HCT116 (cell line): ENCODE data around the gene CCDC17. TPM values are rescaled to one million over a fixed set of nuclear protein-coding genes. Genes with fewer than 3 reads are reported as not detected.

Experiments
- ATAC-seq: fragments of 200-7000 bp; cut with Tn5 transposase; 2 replicates; pipeline ENCODE4 v1.9.1; 2020; ENCODE audit warnings: mild to moderate bottlenecking, moderate library complexity
- BruUV-seq: library from RNA; stranded (reverse); fragments of 400-500 nt; replicated peaks from 2 replicates; lab custom pipeline; 2021; lab: Mats Ljungman, UMichigan
- CTCF ChIA-PET: fragments of 300-600 bp; sonication (Branson Sonifier 250); formaldehyde crosslinking; loops from one replicate; lab custom pipeline; 2021; ENCODE audit warnings: antibody characterized with exemption; lab: Charles Lee
- POLR2A ChIA-PET: fragments of 300-600, 350-600 bp; sonication (Branson Sonifier 250); formaldehyde crosslinking; loops from one replicate; lab custom pipeline; 2021; ENCODE audit warnings: antibody characterized with exemption; lab: Charles Lee
- RAD21 ChIA-PET, 2 experiments: fragments of 300-600 bp; sonication (Branson Sonifier 250); formaldehyde crosslinking; loops; one replicate each; lab custom pipeline; 2023; ENCODE audit warnings: low total read pairs in 2 of 2; ENCODE audit not compliant: uncharacterized antibody in 2 of 2, unreplicated experiment in 2 of 2, low non-redundant PET in 1 of 2; lab: Charles Lee
- DNase-seq: peaks from one replicate; pipeline ENCODE4 v3.0.0-alpha.2; 2010; ENCODE audit warnings: low read depth, low spot score
- H2AFZ ChIP-seq: fragments of 200-600 bp; shearing (Covaris generic), sonication (generic); 2 replicates; pipeline ENCODE4 v1.6.1; 2017; ENCODE audit warnings: low read depth, mixed run types, mixed read lengths, antibody characterized with exemption, low read length; ENCODE audit not compliant: poor library complexity, severe bottlenecking
- H3K27ac ChIP-seq: 2 replicates; pipeline ENCODE4 v1.5.1; 2012; ENCODE audit warnings: low read depth, low read length
- H3K27me3 ChIP-seq: fragments of 200-600 bp; sonication (generic); 2 replicates; pipeline ENCODE4 v1.6.1; 2016; ENCODE audit warnings: mixed run types, low read length, mixed read lengths; ENCODE audit not compliant: insufficient read depth
- H3K36me3 ChIP-seq, 2 experiments: fragments of 200-500 bp in 1 of 2; fragments of 200-600 bp in 1 of 2; sonication (Bioruptor generic) in 1 of 2; sonication (generic) in 1 of 2; 2 replicates each; pipeline versions ENCODE4 v1.5.1 to v1.6.1; 2014 to 2016; ENCODE audit warnings: low read length in 2 of 2, inconsistent platforms in 1 of 2, mixed read lengths in 1 of 2, mixed run types in 1 of 2; ENCODE audit not compliant: insufficient read depth in 2 of 2, control insufficient read depth in 1 of 2
- H3K4me1 ChIP-seq, 2 experiments: fragments of 200-600 bp in 1 of 2; sonication (generic) in 1 of 2; 2 replicates each; pipeline versions ENCODE4 v1.5.1 to v1.6.1; 2012 to 2017; ENCODE audit warnings: low read length in 2 of 2, inconsistent platforms in 1 of 2, mild to moderate bottlenecking in 1 of 2, mixed read lengths in 1 of 2, mixed run types in 1 of 2, moderate library complexity in 1 of 2; ENCODE audit not compliant: insufficient read depth in 2 of 2, control insufficient read depth in 1 of 2
- H3K4me2 ChIP-seq: fragments of 200-600 bp; sonication (generic); 2 replicates; pipeline ENCODE4 v1.6.1; 2017; ENCODE audit warnings: mixed run types, low read length, mixed read lengths
- H3K4me3 ChIP-seq, 2 experiments: fragments of 200-600 bp in 1 of 2; sonication (generic) in 1 of 2; replicated peaks in 1 of 2; 2 replicates each; pipeline ENCODE4 v1.5.1; 2011 to 2016; ENCODE audit warnings: low read length in 2 of 2, control low read depth in 1 of 2, low read depth in 1 of 2, mild to moderate bottlenecking in 1 of 2, mixed read lengths in 1 of 2, mixed run types in 1 of 2
- H3K79me2 ChIP-seq: fragments of 200-600 bp; sonication (generic); 2 replicates; pipeline ENCODE4 v1.6.1; 2017; ENCODE audit warnings: mild to moderate bottlenecking, mixed run types, low read length, moderate library complexity, mixed read lengths; ENCODE audit not compliant: insufficient read depth
- H3K9ac ChIP-seq: fragments of 200-600 bp; sonication (generic); 2 replicates; pipeline ENCODE4 v1.6.1; 2016; ENCODE audit warnings: low read length, mixed read lengths
- H3K9me2 ChIP-seq: fragments of 200-600 bp; sonication (generic), shearing (Covaris generic); 2 replicates; pipeline ENCODE4 v1.6.1; 2017; ENCODE audit warnings: mixed run types, mild to moderate bottlenecking, moderate library complexity; ENCODE audit not compliant: insufficient read depth
- H3K9me3 ChIP-seq, 2 experiments: fragments of 200-500 bp in 1 of 2; fragments of 200-600 bp in 1 of 2; sonication (Bioruptor generic) in 1 of 2; sonication (generic) in 1 of 2; 2 replicates each; pipeline ENCODE4 v1.6.1; 2014 to 2017; ENCODE audit warnings: low read length in 2 of 2, mixed read lengths in 2 of 2, inconsistent platforms in 1 of 2, low read depth in 1 of 2, mild to moderate bottlenecking in 1 of 2, mixed run types in 1 of 2, moderate library complexity in 1 of 2; ENCODE audit not compliant: control insufficient read depth in 1 of 2, insufficient read depth in 1 of 2
- H4K20me1 ChIP-seq: fragments of 200-600 bp; sonication (generic), shearing (Covaris generic); 2 replicates; pipeline ENCODE4 v1.6.1; 2017; ENCODE audit warnings: mixed run types, mild to moderate bottlenecking, moderate library complexity; ENCODE audit not compliant: insufficient read depth
- CBX3 ChIP-seq: IDR thresholded peaks from 2 replicates; pipeline ENCODE4 v1.6.1; 2012; ENCODE audit warnings: low read depth
- EGR1 ChIP-seq: IDR thresholded peaks from 2 replicates; pipeline ENCODE4 v1.6.1; 2012; ENCODE audit warnings: low read depth
- ELF1 ChIP-seq: IDR thresholded peaks from 2 replicates; pipeline ENCODE4 v1.6.1; 2012; ENCODE audit warnings: low read depth, borderline replicate concordance
- FOSL1 ChIP-seq: IDR thresholded peaks from 2 replicates; pipeline ENCODE4 v1.6.1; 2012; ENCODE audit warnings: low read depth
- JUND ChIP-seq: IDR thresholded peaks from 2 replicates; pipeline ENCODE4 v1.6.1; 2012
- POLR2AphosphoS5 ChIP-seq: IDR thresholded peaks from 2 replicates; pipeline ENCODE4 v1.6.1; 2011; ENCODE audit warnings: mild to moderate bottlenecking, low read depth, low read length, moderate library complexity
- RAD21 ChIP-seq: IDR thresholded peaks from 2 replicates; pipeline ENCODE4 v1.6.1; 2012; ENCODE audit warnings: low read depth, mild to moderate bottlenecking
- TCF7L2 ChIP-seq: IDR thresholded peaks from 2 replicates; pipeline ENCODE4 v1.7.0; 2011; ENCODE audit warnings: borderline replicate concordance, inconsistent platforms; ENCODE audit not compliant: insufficient read depth, insufficient read length; ENCODE audit errors: extremely low read depth
- ZFX ChIP-seq: fragments of 450-650 bp; IDR thresholded peaks from 2 replicates; pipeline ENCODE4 v1.6.1; 2017
- ZNF274 ChIP-seq: fragments of 200-500 bp; sonication (Bioruptor generic); IDR thresholded peaks from 2 replicates; pipeline ENCODE4 v1.6.1; 2014; ENCODE audit warnings: mild to moderate bottlenecking, low read depth, low read length, inconsistent platforms
- intact Hi-C: fragments of 100-400 bp; cut with micrococcal nuclease; formaldehyde crosslinking; loops from 2 replicates; pipeline ENCODE4 v1.10.0; 2022
- total RNA-seq: library from RNA; stranded (reverse); gene quantifications from one replicate; pipeline ENCODE4 v1.2.1, GENCODE V29; 2021; ENCODE audit not compliant: unreplicated experiment
- TF ChIP-seq, protein P1 (sequence below), 3 experiments: fragments of 200-600 bp in 1 of 3; sonication (generic) in 1 of 3; IDR thresholded peaks in 2 of 3; conservative IDR thresholded peaks in 1 of 3; 2 replicates each; pipeline ENCODE4 v1.5.1; 2012 to 2017; ENCODE audit warnings: low read depth in 2 of 3, low read length in 2 of 3, antibody characterized with exemption in 1 of 3, borderline replicate concordance in 1 of 3, control low read depth in 1 of 3, mild to moderate bottlenecking in 1 of 3, mixed read lengths in 1 of 3, mixed run types in 1 of 3, moderate library complexity in 1 of 3; ENCODE audit not compliant: insufficient read depth in 1 of 3
- TF ChIP-seq, protein P2 (sequence below): IDR thresholded peaks from 2 replicates; pipeline ENCODE4 v1.6.1; 2011; ENCODE audit warnings: mild to moderate bottlenecking, low read length, moderate library complexity; ENCODE audit not compliant: insufficient replicate concordance; ENCODE audit errors: extremely low read depth
- TF ChIP-seq, protein P3 (sequence below): IDR thresholded peaks from 2 replicates; pipeline ENCODE4 v1.6.1; 2012; ENCODE audit warnings: low read depth

Gene CCDC17
- total RNA-seq, 1 experiment from 2014 or later = 2.4 TPM

DNA sequence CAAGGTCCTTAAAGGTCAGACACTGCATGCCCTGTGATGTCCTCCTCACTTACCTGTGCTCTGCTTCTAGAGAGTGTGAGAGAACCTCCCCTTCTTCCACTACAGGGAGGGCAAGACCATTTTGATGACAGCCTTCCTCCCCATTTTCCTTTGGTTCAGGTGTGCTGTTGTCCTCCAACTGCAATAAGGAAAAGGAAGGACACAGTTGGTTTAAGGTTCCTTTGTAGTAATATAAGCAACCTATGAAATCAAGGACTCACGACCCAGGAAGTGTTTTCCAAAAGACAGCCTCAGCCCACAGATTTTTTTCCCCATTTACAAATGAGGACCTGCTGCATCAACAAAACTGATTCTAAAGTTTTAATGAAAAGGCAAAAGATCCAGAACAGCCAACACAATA is 6.6 kb upstream of the CCDC17 start:
- TF ChIP-seq, protein P1, sequence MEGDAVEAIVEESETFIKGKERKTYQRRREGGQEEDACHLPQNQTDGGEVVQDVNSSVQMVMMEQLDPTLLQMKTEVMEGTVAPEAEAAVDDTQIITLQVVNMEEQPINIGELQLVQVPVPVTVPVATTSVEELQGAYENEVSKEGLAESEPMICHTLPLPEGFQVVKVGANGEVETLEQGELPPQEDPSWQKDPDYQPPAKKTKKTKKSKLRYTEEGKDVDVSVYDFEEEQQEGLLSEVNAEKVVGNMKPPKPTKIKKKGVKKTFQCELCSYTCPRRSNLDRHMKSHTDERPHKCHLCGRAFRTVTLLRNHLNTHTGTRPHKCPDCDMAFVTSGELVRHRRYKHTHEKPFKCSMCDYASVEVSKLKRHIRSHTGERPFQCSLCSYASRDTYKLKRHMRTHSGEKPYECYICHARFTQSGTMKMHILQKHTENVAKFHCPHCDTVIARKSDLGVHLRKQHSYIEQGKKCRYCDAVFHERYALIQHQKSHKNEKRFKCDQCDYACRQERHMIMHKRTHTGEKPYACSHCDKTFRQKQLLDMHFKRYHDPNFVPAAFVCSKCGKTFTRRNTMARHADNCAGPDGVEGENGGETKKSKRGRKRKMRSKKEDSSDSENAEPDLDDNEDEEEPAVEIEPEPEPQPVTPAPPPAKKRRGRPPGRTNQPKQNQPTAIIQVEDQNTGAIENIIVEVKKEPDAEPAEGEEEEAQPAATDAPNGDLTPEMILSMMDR (IDR thresholded peaks at IDR 0.05 in 2 of 3, conservative IDR thresholded peaks at IDR 0.05 in 1 of 3; ENCODE audit: borderline replicate concordance in 1 of 3, insufficient read depth in 1 of 3, low read depth in 2 of 3, low read length in 2 of 3) = no peak
- TF ChIP-seq POLR2AphosphoS5 = no peak
- no peak for TF ChIP-seq JUND
- no peak for TF ChIP-seq ZNF274
- no peak for TF ChIP-seq TCF7L2
- TF ChIP-seq EGR1 = no peak
- no peak for TF ChIP-seq ELF1
- no peak for TF ChIP-seq ZFX
- TF ChIP-seq, protein P2, sequence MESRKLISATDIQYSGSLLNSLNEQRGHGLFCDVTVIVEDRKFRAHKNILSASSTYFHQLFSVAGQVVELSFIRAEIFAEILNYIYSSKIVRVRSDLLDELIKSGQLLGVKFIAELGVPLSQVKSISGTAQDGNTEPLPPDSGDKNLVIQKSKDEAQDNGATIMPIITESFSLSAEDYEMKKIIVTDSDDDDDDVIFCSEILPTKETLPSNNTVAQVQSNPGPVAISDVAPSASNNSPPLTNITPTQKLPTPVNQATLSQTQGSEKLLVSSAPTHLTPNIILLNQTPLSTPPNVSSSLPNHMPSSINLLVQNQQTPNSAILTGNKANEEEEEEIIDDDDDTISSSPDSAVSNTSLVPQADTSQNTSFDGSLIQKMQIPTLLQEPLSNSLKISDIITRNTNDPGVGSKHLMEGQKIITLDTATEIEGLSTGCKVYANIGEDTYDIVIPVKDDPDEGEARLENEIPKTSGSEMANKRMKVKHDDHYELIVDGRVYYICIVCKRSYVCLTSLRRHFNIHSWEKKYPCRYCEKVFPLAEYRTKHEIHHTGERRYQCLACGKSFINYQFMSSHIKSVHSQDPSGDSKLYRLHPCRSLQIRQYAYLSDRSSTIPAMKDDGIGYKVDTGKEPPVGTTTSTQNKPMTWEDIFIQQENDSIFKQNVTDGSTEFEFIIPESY = no peak
- TF ChIP-seq RAD21 = no peak
- no peak for TF ChIP-seq CBX3
- TF ChIP-seq FOSL1 = no peak
- TF ChIP-seq, protein P3, sequence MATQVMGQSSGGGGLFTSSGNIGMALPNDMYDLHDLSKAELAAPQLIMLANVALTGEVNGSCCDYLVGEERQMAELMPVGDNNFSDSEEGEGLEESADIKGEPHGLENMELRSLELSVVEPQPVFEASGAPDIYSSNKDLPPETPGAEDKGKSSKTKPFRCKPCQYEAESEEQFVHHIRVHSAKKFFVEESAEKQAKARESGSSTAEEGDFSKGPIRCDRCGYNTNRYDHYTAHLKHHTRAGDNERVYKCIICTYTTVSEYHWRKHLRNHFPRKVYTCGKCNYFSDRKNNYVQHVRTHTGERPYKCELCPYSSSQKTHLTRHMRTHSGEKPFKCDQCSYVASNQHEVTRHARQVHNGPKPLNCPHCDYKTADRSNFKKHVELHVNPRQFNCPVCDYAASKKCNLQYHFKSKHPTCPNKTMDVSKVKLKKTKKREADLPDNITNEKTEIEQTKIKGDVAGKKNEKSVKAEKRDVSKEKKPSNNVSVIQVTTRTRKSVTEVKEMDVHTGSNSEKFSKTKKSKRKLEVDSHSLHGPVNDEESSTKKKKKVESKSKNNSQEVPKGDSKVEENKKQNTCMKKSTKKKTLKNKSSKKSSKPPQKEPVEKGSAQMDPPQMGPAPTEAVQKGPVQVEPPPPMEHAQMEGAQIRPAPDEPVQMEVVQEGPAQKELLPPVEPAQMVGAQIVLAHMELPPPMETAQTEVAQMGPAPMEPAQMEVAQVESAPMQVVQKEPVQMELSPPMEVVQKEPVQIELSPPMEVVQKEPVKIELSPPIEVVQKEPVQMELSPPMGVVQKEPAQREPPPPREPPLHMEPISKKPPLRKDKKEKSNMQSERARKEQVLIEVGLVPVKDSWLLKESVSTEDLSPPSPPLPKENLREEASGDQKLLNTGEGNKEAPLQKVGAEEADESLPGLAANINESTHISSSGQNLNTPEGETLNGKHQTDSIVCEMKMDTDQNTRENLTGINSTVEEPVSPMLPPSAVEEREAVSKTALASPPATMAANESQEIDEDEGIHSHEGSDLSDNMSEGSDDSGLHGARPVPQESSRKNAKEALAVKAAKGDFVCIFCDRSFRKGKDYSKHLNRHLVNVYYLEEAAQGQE = no peak
- Histone ChIP-seq H3K36me3 (peaks cover 49 to 70% of the 10 kb centered on the region in 2 experiments), H3K9ac (no peak overlapping the region), H3K27me3 (no peaks in the 10 kb centered on the region), H4K20me1 (no peaks in the 10 kb centered on the region), H3K27ac (no peak overlapping the region), H3K4me1 (no peaks in the 10 kb centered on the region), H3K9me3 (no peaks in the 10 kb centered on the region), H3K9me2 (no peaks in the 10 kb centered on the region), H3K4me3 (no peak overlapping the region), H3K79me2 (no peaks in the 10 kb centered on the region), H3K4me2 (no peak overlapping the region), H2AFZ (no peak overlapping the region)
- intact Hi-C loops = no loop called here
- ChIA-PET CTCF (no interaction called here), POLR2A (no interaction called here), RAD21 (no interaction called here)
- no peak for ATAC-seq
- BruUV-seq = no TSS peak
- no peak for DNase-seq
